Fibroblast of villous mesenchyme (primary cell): Measurements from ENCODE around the gene LPAR1. TPM values are rescaled to one million over a fixed set of nuclear protein-coding genes. Genes with fewer than 3 reads are reported as not detected.
A peak's percentile ranks its signal among the peaks of the same experiment; 100 is the strongest.

Experiments
- DNase-seq: peaks from one replicate; pipeline ENCODE4 v3.0.0-alpha.2; 2010; ENCODE audit warnings: low read depth
- H3K4me3 ChIP-seq: 2 replicates; pipeline ENCODE4 v1.5.1; 2011; ENCODE audit warnings: low read depth, mild to moderate bottlenecking, low read length
- CTCF ChIP-seq: IDR thresholded peaks from 2 replicates; pipeline ENCODE4 v1.5.1; 2012; ENCODE audit warnings: low read depth, mild to moderate bottlenecking, low read length; ENCODE audit not compliant: insufficient read depth
- total RNA-seq: library from RNA; depleted of rRNA; stranded (reverse); fragments of >200 nt; gene quantifications from 2 replicates; pipeline ENCODE4 v1.2.3, GENCODE V29; 2012

LPAR1 gene
- total RNA-seq, 1 donor, result 108 TPM

GRCh38 chr9:111039231-111039906 lies 1.1 kb upstream of the LPAR1 start:
- DNase-seq, result no peak
- TF ChIP-seq CTCF, result no peak
- H3K4me3 ChIP-seq, result peak overlapping the region; percentile 80

- DNase-seq, result peak; percentile 36
- no peak for TF ChIP-seq CTCF
- peak overlapping the region; percentile 80 for H3K4me3 ChIP-seq
Observed at GRCh38 chr9:111037708-111038330, 451 bp downstream of the LPAR1 start.

GRCh38 chr9:111037356-111037707 lies 938 bp downstream of the LPAR1 start:
- H3K4me3 ChIP-seq, result peak overlapping the region; percentile 80
- TF ChIP-seq CTCF, result no peak
- peak; percentile 54 for DNase-seq

- H3K4me3 ChIP-seq, result peak overlapping the region; percentile 80
- no peak for TF ChIP-seq CTCF
- DNase-seq, result peak; percentile 33
Observed at GRCh38 chr9:111036946-111037345, 1.3 kb downstream of the LPAR1 start.

- DNase-seq, result peak; percentile 66
- TF ChIP-seq CTCF, result peak; percentile 63
- peak overlapping the region; percentile 80 for H3K4me3 ChIP-seq
Observed at GRCh38 chr9:111036429-111036789, 1.9 kb downstream of the LPAR1 start.

GRCh38 chr9:111035543-111036428 lies 2.5 kb downstream of the LPAR1 start:
- DNase-seq, result no peak
- H3K4me3 ChIP-seq, result peak overlapping the region; percentile 80
- no peak for TF ChIP-seq CTCF
